ENCODE results near the gene TES.
"Not testable (repeated sequence)": the region's sequence is repeated elsewhere in the genome, so short reads cannot be mapped to it uniquely, and the experiment has no call there.

The TES gene

GRCh38 chr7:116292381-116292780 is 82.0 kb downstream of the TES start:
- DNase-seq: no peak

GRCh38 chr7:116293139-116293538 is 82.8 kb downstream of the TES start:
- DNase-seq: no peak

- no peak for DNase-seq
These were observed 83.3 kb downstream of the TES start for GRCh38 chr7:116293633-116294032.

GRCh38 chr7:116295903-116296302 is 85.6 kb downstream of the TES start:
- DNase-seq: not testable (repeated sequence)

GRCh38 chr7:116298055-116298454 is 87.7 kb downstream of the TES start:
- no peak for DNase-seq

GRCh38 chr7:116298576-116298975 is 88.2 kb downstream of the TES start:
- DNase-seq: no peak

- DNase-seq: no peak
These were observed 95.4 kb downstream of the TES start for GRCh38 chr7:116305485-116306408.

- DNase-seq: no peak
These were observed 96.2 kb downstream of the TES start for GRCh38 chr7:116306409-116307048.

- DNase-seq: no peak
These were observed 96.9 kb downstream of the TES start for GRCh38 chr7:116307253-116307652.

Data from T1000 (cell line).